ENCODE data around the gene LAMC3.
"Not testable (repeated sequence)": the region's sequence is repeated elsewhere in the genome, so short reads cannot be mapped to it uniquely, and the experiment has no call there.

Gene LAMC3

DNA sequence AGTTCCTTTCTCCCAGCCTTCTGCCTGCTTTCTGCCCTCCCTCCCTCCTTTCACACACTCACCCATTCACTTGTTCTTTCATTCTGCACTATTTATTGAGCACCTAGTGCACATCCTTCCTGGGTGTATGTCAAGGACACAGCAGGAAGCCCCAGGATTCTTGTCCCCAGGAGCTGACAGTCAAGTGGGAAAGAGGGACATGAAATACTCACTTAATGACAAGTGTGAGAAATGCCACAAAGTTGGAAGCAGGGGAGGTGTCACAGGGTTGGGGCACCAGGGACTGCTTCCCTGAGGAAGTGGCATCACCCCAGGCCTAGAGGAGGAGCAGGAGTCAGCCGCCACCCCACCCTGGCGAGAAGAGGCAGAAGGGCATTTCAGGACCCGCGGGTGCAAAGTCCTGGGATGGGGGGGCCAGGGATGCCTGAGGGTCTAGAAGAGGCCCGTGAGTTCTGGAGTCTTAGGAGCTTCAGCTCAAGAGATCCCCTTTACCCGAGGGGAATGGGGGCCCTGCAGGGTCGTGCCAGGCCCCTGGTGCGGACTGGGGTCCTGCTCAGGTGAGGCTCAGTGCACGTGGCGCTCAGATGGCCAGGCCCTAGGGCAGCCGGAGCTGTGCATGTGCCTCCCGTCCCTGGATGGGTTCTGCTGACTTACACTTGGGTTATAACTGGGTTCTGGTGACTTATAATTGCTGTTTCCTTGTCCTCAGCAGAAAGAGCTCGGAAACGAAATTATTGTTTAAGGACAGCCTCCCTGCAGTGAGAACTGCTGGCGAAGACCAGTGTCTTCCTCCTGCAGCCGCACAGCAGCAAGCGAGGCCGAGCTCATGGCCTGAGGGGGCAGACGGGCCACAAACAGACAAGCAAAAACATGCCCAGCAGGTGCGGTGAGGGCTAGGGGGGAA lies 16.9 kb upstream of the LAMC3 start:
- DNase-seq (ENCODE audit: low read depth): no peak

DNA sequence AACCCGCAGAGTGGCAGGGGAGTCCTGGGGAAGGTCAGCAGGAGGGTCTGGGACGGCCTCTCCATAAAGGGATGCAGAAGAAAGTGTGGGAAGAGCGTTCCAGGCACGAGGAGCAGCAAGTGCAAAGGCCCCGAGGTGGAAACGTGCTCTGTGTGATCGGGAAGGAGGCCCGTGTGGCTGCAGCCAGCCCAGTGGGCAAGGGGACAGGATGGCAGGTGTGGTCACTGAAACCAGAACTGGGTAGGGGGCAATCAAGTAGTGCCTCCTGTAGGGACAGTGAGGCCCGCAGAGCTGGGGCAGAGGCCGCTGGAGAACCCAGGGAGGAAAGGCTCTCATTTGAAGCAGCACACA lies 16.3 kb upstream of the LAMC3 start:
- DNase-seq (ENCODE audit: low read depth): no peak

DNA sequence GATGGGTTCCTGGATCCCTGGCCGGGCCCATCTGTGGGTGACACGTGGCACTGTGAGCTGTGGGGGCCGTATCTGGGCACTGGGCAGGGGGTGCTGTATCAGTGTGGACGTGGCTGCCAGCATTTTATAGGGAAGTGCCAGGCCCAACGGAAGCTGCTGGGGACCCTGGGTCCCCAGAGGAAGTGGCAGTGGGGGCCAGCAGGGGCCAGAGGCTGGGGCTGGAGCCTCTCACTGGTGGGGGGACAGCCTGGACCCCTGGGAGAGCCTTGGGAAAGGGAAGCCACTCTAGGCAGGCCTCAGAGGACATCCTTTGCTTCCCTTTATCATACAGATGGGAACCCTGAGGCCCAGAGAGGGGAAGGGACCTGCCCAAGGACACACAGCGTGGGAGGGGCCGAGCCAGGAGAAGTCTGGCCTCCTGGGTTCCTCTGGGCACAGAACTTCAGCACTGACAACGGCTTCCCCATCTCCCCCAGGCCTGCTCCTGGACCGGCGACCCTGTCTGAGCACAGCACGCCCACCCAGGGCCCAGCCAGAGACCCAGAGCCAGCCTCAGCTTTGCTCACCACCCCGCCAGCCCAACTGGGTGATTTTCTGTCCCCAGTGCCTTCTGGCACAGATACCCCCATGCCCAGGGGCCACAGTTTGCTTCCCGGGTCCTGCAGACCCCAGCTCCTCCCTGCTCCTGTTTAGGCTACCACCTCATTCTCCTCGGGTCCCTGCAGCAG lies 15.5 kb upstream of the LAMC3 start:
- DNase-seq (ENCODE audit: low read depth): no peak

DNA sequence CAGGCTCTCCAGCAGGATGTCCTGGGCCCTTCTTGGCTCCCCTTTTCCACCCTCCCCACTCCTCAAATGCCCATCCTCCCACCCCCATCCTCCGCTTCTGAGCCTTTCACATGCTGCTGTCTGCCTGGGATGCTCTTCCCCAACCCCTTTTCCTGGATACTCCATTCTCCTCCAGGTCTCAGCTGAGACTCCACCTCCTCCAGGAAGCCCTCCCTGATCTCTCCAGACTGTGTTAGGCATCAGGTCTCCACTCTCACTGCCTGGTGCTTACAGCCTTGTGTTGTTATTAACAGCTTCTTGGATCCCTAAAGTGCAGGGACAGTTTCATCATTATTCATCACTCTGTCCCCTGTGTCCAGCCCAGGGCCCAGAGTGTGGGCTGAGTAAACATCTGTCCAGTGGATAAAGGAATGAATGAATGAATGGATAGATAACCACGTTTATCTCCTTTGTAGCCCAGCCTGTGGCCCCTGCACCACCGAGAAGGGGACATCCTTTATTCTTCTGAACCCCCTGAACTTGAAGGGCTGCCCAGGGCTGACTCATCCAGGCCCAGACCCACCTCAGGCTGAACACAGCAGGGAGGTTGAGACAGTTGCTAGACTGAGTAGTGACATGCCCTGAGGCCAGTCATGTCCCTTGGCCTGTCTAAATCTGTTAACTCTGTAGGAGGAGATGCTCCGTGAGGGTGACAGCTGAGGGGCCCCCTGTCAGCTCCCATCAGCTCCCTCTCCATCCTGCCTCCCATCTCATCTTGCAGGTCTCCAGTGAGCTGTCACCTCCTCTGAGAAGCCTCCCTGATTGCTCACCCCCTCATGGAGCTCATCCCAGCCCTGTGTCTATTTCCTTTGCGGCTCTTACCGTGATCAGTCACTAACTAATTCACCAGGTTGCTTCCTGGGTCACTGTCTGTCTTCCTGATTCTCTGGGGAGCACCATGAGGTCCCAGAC lies 14.6 kb upstream of the LAMC3 start:
- no peak for DNase-seq (ENCODE audit: low read depth)

DNA sequence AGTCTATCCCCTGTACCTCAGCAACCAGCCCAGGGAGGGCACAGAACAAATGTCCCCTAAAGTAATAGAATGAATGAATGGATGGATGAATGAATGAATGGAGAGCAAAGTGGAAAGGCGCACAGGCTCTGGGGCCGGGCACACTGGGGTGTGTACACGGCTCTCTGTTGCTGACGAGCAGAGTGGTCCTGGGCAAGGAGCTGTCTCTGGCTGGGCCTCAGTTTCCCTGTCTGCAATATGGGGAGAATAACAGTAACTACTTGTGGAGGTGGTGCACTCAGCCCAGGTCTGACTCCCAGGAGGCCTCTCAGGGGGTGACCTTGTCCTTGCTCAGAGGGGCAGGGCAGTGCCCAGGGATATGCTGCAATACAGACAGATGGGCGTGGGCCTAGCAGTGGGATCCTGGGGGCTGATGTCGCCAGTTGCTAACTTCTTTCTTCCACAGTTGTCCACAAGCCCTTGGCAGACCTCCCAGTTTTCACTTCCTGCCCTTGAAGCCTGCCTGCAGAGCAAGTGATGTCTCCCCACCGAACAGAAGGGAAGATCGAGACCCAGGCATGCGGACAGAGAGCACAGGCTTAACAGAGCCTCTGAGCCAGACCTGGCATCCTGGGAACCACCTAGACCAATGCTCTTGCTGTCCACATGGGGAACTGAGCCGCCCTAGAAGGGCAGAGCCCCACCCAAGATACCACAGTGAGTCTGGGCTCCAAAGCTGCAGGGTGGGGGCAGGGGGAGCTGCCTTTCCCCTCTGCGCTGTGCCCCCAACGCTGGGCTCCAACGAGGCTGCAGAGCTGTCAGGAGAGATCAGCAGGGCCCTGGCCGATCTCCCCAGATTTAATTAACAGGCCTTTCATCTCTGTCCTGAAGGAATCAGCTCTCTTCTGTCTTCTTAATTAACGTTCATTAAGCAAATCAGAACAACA lies 13.6 kb upstream of the LAMC3 start:
- no peak for DNase-seq (ENCODE audit: low read depth)

DNA sequence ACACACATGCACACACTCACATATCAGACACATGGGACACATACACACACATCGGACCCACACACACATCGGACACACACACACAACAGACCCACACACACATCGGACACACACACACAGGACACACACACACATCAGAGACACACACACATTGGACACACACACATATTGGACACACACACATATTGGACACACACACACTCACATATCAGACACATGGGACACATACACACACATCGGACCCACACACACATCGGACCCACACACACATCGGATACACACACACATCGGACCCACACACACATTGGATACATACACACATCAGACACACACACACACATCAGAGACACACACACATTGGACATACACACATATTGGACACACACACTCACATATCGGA lies 12.8 kb upstream of the LAMC3 start:
- no peak for DNase-seq (ENCODE audit: low read depth)

DNA sequence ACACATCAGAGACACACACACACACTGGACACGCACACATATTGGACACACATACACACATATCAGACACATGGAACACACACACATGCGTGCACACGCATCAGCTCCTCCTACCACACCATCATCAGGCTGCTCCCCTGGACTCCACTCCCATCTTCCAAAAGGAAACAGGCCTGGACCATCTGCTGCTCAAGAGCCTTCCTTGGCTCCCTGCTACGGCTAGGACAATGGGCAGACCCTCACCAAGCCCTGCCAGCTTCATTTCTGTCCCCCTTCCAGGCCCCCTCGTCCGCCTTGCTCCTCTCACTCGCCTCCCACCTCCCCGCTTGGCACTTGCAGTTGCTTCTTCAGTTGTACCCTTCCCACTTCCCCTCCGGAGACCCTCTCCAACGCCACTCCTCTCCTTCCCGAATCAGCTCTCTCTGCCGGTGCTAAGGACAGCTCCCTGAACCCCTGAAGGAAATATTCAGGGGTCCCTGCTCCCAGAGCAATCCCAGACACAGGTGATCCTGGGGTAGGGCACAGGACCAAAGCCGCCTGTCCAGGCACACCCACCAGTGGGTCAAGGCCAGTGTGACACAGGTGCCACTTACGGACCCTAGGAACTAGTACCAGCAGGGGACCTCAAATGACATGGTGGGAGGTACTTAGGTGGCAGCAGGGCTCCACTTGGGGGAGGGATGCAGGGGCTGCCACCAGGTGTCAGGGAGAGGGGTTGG lies 12.1 kb upstream of the LAMC3 start:
- no peak for DNase-seq (ENCODE audit: low read depth)

DNA sequence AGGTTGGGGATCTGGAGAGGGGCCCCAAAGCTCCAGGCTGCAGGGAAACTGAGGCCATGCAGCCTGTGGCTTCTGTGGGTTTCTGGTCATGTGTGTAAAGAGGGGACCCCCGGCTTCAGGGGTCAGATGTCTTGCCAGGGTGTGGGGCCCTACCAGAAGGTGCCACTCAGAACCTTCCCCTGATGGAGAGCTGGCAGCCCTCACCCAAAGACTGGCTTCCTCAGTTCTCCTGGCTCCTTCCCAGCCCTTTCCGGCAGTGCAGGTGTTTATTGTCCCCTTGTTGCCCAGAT lies 11.6 kb upstream of the LAMC3 start:
- DNase-seq (ENCODE audit: low read depth): no peak

DNA sequence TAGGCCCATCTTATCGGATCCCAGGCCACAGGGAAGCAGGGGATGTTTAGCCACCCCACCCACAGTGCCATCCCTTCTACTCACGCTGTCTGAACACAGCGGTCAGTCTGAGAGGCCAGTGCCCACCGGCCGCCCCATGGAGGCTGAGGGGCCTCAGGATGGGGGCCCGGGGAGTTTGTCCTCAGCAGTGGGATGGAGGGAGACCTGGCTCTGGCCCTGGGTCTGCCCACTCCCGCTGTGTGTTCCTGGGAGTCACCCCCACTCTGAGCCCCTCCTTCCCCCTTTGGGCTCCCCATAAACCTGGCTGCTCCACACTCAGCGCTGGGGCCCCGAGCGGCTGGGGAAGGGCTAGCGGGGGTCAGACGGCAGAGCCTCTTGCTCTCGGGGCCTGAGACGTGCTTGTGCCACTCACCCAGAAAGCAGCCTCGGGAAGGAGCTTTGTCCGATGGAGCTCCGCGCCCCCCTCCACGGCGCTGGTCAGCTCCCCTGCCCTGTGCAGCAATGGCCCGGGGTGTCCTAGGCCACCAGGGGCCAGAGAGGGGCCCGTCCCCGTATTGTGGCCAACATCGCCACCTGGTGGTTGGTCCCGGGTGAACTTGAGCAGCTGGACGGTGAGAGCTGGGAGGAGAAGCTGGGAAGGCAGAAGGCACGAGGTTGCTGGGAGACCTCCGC lies 10.9 kb upstream of the LAMC3 start:
- peak; percentile 11 for DNase-seq (ENCODE audit: low read depth)

DNA sequence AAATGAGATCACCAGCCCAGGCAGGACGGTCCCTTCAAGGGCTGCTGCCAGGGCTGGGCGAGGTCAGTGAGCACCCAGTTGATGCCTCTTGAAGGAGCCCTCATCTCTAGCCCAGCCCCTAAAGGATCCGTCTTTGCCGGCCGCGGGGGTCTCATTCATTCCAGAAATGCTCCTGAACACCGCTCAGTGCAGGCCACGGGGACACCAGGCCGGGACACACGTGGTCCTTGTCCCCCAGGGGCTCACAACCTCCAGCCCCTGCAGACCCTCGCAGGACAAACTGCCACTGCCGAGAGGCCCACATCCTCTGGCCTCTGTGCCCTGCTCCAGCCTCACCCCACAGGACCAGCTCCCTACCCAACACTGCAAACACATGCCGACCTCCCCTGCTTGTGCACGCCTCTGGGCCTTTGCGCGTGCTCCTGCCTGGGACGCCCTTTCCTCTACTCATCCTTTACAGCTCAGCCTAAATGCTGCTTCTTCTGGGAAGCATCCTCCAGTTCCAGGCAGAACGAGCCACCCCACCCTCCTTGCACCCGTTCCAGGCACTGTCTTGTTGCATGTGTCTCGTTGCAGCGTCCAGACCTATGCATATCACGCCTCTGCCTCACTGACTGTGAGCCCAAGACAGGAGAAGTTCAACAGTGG lies 10.3 kb upstream of the LAMC3 start:
- DNase-seq (ENCODE audit: low read depth): no peak

DNA sequence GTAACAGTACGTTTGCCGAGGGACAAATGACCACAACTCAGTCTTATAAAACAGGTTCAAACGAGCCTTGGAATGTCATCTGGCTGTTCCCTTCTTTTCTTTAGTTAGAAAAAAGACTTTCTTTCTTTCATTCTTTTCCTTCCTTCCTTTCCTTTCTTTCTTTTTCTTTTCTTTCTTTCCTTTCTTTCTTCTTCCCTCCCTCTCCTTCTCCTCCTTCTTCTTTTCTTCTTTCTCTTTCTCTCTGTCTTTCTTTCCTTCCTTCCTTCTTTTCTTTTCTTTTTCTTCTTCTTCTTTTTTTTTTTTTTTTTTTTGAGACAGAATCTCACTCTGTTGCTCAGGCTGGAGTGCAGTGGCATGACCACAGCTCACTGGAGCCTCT lies 9.7 kb upstream of the LAMC3 start:
- DNase-seq (ENCODE audit: low read depth): no peak

DNA sequence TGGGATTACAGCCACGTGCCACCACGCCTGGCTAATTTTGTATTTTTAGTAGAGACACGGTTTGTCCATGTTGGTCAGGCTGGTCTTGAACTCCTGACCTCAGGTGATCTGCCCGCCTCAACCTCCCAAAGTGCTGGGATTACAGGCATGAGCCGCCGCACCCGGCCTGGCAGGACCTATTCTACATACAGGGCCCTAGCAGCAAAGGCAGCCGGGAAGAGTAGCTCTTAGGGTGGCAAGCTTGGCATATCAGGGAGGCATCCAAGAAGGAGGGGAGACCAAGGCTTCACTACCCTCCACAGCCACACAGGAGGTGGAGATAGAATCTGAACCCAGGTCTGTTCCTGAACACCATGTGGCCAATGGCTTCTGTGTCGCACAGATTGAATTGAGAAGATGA lies 8.4 kb upstream of the LAMC3 start:
- not testable (repeated sequence) for DNase-seq (ENCODE audit: low read depth)

DNA sequence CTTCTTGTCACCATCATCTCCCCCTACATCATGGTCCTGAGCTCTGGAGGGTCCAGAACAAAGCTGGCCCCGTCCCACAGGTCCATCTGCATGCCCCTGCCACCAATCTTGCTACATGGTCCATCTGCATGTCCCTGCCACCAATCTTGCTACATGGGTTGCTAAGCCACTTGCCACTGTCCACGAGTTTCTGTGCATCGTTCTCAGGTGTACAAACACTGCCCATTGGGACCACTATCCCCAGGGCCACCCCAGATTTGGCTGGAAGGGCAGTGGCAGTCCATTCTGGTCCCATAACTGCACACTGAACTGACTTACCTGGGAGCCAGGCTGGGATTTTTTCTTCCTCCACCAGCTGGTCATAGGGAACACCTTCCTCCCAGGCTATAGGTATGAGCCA lies 8.0 kb upstream of the LAMC3 start:
- no peak for DNase-seq (ENCODE audit: low read depth)

DNA sequence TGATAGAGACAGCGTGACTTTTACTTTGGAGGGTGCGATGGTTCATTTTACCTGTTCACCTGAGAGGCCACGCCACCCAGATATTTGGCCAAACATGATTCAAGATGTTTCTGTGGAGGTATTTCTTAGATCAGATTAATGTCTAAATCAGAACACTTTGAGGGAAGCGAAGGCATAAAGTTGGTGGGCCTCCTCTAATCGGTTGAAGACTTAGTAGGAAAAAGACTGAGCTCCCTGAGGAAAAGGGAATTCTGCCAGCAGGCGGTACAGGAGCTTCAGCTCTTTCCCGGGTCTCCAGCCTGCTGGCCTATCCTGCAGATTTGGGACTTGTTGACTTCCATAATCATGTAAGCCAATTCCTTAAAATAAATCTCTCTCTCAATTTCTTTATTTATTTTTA lies 7.0 kb upstream of the LAMC3 start:
- DNase-seq (ENCODE audit: low read depth): no peak

DNA sequence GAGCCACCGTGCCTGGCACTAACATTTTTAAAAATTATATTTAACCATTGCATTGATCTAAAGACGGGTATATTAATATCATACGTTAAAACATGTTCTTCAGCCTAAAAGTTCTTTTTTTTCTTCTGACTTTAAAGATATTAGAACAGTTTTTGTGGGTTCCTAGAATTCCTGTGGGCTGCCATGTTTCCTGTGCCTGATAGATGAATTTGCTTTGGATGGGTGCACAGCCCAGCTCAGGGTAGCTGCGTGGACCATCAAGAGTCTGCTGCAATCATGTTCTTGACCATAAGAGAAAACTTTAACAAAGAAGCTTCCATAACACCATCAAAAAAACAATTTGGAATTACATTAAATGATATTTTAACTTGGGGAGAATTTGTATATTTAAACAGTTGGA lies 2.4 kb upstream of the LAMC3 start:
- no peak for DNase-seq (ENCODE audit: low read depth)

DNA sequence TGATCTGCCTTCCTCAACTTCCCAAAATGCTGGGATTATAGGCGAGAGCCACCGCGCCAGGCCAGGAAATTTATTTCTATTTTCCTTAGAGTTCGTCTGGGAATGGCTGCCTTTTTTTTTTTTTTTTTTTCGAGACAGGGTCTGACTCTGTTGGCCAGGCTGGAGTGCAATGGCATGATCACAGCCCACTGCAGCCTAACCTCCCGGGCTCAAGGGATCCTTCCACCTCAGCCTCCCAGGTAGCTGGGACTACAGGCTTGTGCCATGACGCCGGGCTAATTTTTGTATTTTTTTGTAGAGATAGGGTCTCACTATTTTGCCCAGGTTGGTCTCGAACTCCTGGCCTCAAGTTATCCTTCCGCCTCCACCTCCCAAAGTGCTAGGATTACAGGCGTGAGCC lies 888 bp upstream of the LAMC3 start:
- DNase-seq (ENCODE audit: low read depth): no peak

DNA sequence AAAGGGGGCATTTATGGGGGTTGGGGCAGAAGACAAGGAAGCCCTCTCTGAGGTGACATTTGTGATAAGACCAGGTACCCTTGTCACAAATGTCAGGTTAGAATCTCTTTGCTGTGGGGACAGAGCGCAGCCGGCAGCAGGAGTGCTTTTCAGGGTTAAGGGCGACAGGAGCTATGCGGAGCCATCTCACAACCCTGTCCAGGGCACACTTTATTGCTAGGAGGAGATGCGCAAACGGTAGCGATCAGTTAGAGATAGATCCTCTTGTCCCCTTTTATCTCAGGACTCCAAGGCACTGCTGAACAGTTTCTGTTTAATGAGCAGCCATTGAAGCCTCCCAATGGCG lies 438 bp upstream of the LAMC3 start:
- DNase-seq (ENCODE audit: low read depth): no peak

DNA sequence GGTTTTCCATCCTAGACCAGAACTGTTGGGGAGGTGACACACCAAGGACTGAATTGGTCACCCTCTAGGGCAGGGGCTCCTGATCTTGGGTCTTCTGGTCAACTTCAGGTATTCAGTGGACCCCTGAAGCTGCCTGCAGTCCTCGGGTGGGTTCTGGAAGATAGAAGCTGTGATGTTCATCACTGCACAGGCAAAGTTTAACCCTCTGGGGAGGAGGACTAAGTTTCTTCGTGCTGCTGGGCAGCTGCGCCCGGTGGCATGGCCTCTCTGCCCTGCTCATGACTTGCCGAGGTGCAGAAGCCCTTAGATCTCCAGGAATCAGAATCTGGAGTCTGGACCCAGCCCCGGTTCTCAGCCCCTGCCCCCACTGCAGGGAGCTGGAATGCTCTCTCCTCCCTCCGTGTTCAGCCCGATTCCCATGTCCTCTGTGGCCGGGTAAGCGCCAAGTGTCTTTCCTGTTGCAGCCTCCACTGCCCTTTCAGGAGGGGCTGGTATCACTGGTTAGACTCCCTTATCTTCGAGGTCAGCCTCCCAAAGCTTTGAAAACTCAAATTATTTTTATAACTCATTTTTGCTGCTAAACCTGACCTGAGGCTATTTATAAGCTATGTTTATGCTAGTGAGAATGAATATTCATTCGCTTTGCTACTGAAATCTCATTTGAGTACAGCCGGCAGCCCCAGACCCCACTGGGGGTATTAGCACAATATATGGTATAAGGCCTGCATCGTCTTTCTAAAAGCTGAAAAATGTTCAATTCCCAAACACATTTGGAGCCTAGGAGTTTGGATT lies 1.7 kb downstream of the LAMC3 start:
- DNase-seq (ENCODE audit: low read depth): no peak

Data from stimulated activated CD8-positive, alpha-beta memory T cell treated with anti-CD3 and anti-CD28 coated beads, Interleukin-7, amount 100 ng/mL, for 24 hours (primary cell).